ENCODE data around the gene HRCT1.

- TF ChIP-seq ZFX (IDR thresholded peaks at IDR 0.05) (no peak), CEBPB (IDR thresholded peaks at IDR 0.05; ENCODE audit: low read depth) (no peak), CTCF (IDR thresholded peaks at IDR 0.05 in 2 of 3, conservative IDR thresholded peaks at IDR 0.05 in 1 of 3; ENCODE audit: borderline replicate concordance in 1 of 3, insufficient read depth in 1 of 3, low read depth in 2 of 3, low read length in 2 of 3) (no peak), ZBTB33 (IDR thresholded peaks at IDR 0.05; ENCODE audit: extremely low read depth, insufficient replicate concordance, low read length) (no peak), MAX (IDR thresholded peaks at IDR 0.05) (no peak), POLR2A (IDR thresholded peaks at IDR 0.05; ENCODE audit: borderline replicate concordance, extremely low read depth, insufficient read depth, insufficient read length) (no peak), POLR2AphosphoS5 (IDR thresholded peaks at IDR 0.05; ENCODE audit: low read depth, low read length) (no peak), REST (IDR thresholded peaks at IDR 0.05; ENCODE audit: low read depth) (no peak), EZH2 (IDR thresholded peaks at IDR 0.05) (no peak)
Observed at GRCh38 chr9:35891646-35892045, 14.4 kb upstream of the HRCT1 start.

Data from HCT116 (cell line).